Putamen (tissue), 1 donor: ENCODE results near the gene HOXB9.

Experiments used
- DNase-seq: peaks from one replicate; pipeline ENCODE4 v3.0.0-alpha.2; 2016; ENCODE audit warnings: low spot score

The HOXB9 gene

GRCh38 chr17:48624118-48624517 is 2.0 kb downstream of the HOXB9 start:
- no peak for DNase-seq

DNA sequence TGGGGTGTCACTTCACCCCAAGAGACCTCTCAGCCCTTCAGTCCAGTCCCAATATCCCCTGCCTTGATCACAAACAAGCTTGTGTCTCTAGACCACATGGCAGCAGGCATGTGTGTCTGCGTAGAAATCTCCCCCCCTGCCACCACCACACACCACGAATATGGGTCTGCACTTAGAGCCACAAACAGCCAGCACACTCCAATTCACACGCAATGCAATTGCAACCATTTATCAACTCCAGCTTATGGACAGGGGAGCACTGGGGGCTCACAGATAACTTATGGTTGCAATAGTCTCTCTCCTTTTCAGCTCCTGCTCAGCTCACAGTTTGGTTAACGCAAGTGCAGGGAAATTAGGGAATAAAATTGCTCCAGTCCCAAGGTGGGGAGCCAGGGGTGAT is 2.6 kb downstream of the HOXB9 start:
- no peak for DNase-seq

DNA sequence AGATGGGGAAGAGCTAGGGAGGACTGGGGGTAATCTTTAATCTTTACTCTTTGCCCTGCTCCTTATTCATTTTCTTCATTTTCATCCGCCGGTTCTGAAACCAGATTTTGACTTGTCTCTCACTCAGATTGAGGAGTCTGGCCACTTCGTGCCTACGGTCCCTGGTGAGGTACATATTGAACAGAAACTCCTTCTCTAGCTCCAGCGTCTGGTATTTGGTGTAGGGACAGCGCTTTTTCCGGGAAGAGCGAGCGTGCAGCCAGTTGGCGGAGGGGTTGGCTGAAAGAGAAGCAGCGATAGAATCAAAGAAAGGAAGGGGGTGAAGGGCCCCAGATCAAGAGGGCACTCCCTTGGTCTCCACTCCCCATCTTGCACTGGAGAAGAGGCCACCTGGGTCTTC is 3.3 kb downstream of the HOXB9 start:
- DNase-seq, result no peak

GRCh38 chr17:48621410-48622392 is 4.5 kb downstream of the HOXB9 start:
- DNase-seq, result no peak

GRCh38 chr17:48620461-48621139 is 5.6 kb downstream of the HOXB9 start:
- no peak for DNase-seq

GRCh38 chr17:48619826-48620449 is 6.2 kb downstream of the HOXB9 start:
- DNase-seq, result no peak

DNA sequence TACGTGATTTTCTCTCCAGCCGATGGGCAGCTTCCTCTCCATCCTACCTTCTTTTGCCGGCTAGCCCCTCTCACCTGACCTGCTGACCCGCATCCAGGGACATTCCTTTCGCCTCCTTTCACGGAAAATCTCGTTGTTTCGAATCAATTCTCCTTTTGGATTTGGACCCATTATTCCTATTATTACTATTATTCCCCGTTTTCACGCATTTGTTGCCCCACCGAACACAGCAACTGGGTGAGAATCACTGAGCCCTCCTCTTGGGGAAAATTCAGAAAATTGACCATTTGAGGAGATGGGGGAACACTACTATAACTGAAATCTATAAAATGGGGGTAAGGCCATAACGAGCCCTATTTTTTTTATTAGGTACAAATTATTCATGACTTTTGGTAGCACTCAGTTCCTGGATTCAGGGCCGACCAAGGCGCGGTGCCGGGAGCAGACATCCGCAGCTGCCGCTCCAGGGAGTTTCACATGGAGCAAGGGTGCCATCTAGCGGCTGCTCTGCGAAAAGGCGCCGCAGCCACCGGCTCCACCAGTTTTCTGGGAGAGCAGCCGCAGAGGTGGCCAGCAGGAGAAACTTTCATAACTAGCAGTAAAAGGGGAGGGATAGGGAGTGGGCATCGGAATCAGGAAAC is 7.8 kb downstream of the HOXB9 start:
- DNase-seq, result peak; percentile 67

- no peak for DNase-seq
Measured at GRCh38 chr17:48617471-48618255, 8.5 kb downstream of the HOXB9 start.

DNA sequence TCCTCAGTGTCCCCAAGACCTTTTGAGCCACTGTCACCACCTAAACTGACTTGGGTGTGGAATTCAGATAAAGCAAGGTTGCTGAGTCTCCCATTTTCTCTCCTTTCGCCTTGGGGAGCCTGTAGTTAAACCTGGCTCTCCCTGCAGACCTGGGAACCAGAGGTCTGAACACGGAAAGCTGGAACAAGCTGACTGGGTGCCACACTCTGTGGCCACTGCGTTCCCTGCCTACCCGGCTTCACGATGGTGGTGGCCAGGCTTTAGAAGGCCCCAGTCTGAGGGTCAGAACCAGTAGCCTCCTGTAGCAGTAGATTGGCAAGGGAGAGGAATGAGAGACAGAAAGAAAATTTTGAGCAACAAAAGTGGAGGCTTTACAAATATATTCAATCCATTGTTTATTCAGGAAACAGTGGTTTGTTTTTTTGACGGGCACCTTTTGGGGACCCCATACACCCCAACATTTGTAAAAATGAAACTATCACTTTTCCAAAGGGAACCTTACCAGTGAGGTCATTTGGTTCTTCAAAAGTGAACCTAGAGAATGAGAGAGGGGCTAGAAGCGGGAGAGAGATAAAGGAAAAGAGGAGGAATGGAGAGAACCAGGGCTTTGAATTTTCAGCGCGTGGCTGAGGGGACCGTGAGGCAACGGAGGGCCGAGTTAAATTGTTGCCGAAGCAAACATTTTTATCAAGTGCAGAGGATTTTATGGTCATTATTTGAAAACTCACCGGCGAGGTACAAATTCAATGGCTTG is 9.3 kb downstream of the HOXB9 start:
- no peak for DNase-seq

DNA sequence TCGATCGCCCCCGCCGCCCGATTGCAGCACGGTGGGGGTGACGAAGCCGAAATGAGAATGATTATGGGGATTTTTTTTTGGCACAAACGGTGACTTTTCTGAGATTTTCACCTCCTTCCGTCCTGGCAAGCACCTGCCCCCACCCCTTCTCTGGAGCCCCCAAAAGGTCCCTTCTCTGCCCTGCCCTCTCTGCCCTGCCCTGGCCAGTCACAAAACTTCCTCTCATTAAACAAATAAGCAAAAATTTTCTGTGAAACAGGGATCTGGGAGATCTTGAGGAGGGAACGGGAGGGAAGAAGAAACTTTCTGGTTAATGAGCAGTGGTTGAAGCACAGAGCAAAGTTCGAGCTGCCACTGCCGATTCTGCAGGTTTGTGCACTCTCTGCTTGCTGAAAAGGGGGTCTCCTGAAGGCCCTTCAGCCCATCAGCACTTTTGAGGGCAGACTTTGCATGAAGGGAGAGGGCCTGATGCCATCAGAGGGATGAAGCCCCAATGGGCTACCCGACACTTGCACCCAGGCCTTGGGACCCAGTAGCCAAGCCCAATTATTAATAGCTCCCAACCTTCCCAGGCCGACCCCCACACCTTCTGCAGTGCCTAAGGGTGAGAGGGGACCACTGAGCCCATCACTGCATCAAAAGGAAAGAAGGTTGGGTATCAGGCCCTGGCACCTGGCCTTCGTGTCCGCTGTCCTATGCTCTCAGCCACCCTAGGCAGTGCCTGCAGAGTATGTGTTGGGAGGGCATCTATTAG is 10.0 kb downstream of the HOXB9 start:
- DNase-seq, result no peak

GRCh38 chr17:48615047-48615962 is 10.9 kb downstream of the HOXB9 start, which contains the start of gene HOXB8:
Gene HOXB8, minus strand, starts transcription at chr17:48615292. Its CDS starts 588 bp downstream, at chr17:48614704.
- no peak for DNase-seq

- DNase-seq, result no peak
Measured at GRCh38 chr17:48613862-48614694, 12.1 kb downstream of the HOXB9 start.

DNA sequence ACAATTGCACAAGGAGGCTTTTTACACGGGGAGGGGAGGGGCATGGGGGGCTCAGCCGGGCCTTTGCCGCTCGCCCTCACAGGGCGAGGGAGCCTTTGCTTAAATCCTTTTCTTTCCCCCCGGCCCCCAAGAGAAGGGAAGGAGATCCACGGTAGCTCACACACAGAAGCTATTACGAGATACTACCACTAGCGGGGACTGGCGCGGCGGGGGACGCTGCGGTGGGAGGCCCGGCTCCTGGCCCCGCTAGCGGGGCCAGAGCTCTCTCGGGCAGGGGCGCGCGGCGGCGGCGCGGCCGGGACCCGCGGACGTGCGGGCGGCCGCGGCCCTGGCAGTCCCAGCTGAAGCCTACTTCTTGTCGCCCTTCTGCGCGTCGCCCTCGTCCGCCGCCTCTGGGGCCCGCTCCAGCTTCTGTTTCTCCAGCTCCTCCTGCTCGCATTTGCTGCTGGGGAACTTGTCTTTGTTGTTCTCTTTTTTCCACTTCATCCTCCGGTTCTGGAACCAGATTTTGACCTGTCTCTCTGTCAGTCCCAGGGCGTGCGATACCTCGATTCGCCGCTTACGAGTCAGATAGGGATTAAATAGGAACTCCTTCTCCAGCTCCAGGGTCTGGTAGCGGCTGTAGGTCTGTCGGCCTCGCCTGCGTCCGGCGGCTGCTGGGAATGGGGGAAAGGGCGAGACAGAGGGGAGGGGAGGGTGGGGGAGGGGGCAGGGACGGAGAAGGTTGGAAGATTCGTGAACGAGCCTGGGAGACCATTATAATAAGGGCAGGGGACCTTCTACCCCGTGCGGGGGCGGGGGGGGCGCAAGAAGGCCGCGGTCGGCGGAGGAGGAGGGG is 13.1 kb downstream of the HOXB9 start:
- DNase-seq, result no peak

GRCh38 chr17:48612456-48612853 is 13.7 kb downstream of the HOXB9 start:
- no peak for DNase-seq

DNA sequence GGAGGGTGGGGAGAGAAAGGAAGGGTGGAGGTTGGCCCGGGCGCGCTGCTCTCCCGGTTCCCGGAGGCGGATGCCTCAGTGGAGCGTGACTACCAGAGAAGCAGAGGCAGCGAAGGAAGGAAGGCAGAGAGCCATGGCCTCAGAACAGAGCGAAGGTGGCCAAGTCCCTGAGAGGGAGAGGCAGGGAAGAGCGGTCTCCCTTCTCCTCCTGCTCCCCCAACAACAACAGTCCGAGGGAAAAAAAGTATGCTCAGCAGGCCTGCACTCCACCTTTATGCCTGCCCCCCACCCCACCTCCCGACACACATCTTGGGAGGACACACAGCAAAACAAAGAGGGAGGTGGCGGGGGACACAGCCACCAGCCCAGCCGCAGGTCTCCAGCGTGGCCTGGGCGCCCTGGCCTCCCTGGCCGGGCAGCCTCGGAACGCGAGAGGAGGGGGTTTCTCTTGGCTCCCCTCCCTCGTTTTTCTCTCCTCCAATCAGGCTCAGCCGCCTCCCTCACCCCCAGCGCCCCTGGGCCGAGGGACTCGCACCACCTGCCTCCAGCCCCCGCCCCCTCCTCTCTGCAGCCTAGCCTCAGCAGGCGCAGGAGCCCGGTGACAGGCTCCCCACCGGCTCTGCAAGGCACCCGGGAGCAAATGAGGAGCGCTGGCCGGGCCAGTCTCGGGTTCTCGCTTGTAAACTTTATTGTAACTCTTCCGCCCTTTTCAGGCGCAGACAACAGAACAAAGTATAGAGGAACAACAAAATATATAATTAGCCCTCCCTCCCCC is 14.3 kb downstream of the HOXB9 start:
- DNase-seq, result no peak

- no peak for DNase-seq
Measured at GRCh38 chr17:48611213-48611612, 14.9 kb downstream of the HOXB9 start.
